GM19452 (cell line): ENCODE data around the gene STK24.

ENCODE experiments used
- ATAC-seq: cut with Tn5 transposase; IDR thresholded peaks from one replicate; pipeline ENCODE4 v1.9.1; 2021; ENCODE audit not compliant: unreplicated experiment

STK24 gene

DNA sequence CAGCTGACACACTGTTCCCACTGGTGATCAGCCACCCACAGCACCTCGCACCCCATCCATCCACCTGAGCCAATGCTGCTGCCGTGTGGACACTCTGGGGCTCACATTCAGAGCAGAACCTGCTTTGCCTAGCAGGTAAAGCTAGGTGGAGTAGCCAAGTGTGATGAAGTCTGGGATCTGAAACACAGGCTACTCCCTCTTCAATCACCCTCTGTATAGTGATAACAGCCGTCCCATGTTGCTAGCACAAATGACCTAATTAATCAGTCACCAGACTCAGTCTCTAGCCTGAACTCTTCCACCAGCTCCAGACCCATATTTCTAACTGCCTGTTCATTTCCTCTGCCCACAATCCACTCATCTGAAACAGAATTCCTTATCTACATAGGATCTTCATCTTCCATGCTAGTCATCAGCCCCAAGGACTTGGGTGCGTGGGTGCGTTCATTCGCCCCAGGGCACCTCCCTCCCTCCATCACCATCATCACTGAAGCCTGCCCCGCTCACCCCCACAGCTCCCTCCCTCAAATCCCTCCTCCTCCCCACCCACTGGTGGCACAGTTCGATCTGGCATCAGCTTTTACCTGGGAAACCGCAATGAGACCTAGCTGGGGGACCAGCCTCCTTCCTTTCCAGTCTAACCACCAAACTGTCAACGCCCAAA, 19.8 kb downstream of the STK24 start:
- no peak for ATAC-seq

DNA sequence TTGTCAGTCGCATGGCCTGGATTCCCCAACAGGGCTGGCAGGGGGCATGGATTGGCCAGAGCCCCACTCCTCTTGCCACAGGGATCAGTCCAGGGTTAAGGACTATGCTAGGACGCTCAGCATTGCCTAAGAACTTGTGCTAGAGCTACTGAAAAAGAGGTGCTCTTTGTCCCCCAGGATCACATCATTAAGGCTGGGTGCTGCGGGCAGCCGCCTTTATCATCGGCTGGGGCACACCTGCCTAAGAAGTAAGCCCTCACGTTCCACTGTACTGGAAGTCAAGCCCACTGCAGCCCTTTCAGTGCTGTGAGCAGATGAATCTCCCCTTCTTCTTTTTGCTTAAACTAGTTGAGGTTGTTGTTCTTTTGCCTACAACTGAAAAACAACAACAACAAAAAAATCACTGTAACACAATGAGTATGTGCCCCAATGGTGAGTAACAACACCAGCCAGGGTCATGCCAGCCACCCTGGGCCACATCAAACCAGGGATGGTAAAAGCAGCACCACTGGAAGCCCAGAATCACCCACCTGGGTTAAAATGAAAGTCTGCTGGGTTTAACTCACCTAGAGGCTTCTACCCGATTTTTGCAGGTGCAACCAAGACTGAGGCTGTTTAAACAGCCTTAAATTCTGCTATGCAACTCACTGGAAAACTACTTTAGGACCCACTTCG, 20.6 kb downstream of the STK24 start:
- no peak for ATAC-seq

DNA sequence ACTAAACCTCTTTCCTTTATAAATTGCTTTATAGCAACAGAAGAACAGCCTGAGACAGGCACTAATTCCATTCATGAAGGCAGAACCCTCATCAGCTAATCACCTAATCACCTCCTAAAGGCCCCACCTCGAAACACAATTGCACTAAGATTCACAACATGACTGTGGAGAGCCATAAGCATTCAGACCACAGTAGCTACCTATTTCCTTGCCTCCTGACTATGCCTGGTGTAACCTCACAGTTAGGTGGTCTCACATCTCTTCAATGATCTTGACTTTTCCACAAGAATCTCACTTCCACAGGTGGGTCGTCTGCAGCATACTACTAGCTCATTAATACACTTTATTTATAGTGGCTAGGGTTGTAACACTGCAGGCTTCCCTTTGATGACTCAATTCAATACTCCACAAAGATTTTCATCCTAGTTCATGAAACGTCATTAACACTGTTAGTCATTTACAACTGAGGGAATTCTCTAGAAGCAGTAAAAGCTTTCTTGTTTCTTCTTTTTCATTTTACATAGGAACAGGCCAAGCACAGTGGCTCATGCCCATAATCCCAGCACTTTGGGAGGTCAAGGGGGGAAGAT, 27.1 kb downstream of the STK24 start:
- ATAC-seq = peak; percentile 82

DNA sequence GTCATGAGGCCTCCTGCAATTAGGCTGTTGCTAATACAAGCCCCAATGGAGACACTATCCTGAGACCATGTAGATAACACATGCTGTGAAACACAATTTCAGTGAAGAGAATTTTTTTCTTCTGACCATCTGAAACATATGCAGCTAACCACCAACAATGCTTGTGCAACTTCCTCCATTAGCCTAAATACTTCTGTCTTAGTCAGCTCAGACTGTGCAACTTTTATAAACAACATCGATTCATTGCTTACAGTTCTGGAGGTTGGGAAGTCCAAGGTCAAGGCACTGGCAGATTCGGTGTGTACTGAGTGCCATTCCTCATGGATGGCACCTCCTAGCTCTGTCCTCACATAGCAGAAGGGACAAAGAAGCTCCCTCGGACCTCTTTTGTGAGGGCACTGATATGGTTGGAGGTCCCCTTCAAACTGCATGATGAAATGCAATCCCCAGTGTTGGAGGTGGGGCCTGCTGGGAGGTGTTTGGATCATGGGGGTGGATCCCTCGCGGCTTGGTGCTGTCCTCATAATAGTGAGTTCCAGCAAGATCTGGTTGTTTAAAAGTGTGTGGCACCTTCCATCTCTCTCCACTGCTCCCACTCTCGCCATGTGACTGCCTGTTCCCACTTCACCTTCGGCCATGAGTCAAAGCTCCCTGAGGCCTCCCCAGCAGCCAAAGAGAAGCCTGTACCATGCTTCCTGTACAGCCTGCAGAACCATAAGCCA, 27.7 kb downstream of the STK24 start:
- ATAC-seq = peak; percentile 8

DNA sequence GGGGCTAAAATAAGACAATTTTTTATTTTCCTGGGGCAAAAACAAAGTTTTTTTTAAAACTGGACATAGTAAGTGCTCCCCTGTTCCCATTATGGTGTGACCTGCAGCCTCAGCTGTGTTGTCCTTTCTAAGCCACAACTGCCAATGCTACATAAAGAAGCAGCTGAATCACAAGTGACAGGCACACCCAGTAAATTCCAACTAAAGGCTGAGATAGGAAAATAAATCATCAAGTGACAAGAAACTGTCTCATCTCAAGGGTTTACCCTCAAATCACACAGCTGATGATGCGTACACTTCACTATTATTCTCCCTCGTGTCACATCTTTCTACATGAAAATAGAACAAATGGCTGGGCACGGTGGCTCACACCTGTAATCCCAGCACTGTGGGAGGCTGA, 28.7 kb downstream of the STK24 start:
- ATAC-seq = no peak

DNA sequence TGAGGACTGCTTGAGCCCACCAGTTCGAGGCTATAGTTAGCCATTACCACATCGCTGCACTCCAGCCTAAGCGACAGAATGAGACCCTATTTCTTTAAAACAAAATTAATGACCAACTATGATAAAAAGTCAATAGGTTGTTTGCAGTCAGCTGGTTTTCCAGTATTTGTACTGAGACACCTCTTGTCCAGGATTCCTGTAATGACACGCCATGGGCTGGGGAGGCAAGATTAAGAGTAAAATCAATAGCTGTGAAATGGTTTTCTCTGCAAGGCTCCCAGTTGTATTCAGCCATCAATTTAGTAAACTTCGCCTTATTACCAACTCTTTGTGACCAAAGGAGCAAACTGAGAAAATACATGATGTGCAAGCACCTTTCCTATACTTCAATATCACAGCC, 29.5 kb downstream of the STK24 start:
- no peak for ATAC-seq

DNA sequence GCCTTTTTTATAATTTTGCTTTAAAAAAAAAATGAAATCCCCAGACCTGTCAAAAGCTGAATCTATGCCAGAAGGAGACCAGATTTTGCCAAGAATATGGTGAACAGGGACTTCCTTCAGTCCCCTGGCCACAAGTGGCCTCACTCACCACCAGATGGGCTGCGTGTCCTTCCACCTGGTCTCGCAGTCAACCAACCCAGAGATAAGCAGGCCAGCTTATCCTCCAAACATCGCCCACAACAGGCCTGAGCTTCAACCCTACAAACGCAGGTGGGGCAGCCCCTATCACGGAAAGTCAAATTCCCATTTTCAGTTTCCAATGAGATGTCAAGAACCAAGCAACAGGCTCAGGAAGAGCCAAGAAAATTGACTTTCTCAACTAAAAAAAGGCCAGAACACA, 30.5 kb downstream of the STK24 start:
- ATAC-seq = no peak

DNA sequence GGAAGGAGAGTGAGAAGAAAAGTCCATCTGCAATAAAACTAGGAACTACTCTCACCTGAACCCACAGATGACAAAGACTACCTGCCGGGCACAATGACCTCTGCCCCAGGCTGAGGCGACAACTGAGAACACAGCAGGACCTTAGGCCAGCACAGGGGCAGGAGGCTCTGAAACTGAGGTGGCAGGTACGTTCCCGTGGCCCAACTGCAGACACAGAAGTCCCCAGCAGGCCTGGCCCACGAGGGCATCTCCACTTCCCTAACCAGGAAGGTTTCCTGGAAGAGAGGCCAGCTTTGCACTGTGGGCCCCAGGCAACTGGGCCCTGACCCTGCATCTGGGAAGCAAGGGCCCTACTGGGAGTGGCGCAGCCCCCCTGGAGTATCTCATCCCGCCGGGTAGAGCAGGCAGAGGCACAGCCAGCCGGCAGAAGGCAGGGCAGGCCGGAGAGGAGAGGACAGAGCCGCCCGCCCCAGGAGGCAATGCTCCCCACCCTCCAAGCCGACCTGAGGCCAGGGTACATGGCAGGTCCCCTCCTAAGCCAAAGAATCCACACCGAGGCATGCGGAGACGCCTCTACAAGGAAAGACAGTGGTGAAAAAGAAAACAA, 32.7 kb downstream of the STK24 start:
- no peak for ATAC-seq

DNA sequence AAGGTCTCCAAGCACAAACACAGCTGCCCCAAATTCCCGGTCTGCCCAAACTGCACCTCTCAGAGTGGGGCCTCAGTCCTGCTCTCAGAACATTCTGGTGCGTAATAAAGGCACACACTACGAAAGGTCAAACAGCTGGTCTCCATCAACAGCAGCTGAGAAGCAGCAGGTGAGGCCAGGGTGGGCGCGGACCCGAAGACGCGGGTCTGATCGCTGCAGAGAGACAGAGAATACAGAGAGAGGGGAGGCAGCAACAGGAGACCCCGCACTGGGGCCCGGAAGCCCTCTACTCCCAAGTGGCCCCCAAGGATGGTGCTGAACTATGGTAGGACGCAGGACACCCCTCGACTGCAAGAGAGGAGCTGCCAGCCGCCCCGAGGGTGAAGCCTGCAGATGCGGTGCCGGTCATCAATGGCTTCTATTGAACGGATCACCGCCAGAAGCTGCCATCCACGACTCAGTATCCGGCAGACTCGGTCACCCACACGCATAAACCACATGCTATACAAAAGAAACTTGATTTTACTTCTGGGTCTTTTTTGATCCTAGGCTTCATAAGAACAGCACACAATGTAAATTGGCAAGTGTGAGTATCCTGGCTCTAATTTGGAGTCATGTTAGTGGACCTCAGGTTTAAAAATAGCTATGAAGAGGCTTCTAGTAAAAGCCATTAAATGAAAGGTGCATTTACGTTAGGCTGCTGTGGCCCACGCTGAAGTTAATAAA, 33.4 kb downstream of the STK24 start:
- ATAC-seq = peak; percentile 3

DNA sequence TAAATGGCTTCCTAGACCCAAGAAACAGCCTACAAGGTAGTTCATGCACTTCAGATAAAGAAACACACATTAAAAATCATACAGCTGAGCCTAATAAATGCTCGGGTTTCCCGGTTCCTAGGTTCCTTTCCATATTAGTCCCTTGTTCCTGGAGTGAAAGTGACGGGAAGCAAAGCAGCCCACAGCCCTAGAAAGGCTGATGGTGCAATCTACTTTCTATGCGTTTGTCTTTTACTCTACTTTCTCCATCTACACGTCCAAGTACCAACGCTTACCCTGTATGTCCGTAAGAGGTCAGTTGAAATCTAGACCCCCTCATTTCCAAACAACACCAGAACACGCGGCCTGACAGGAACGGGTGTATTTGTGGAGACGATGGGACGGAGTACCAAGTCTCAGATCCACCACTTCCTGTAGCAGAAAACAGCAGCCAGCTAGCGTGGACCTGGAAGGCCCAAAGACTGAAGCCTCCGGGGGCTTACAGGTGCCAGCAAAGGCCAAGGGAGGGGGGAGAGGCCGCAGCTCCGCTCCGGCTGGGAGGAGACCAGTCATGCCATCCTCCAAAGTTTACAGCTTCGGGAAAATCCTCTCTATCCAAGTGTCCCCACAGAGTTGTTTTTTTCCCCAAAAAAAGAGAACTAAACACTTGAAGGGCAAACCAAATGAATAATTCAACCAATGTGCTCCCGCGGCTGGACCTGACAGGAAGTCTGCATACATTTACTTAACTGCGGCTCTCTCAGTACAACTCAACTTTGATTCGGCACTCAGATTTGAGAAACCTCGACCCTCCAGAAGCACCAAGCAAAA, 34.1 kb downstream of the STK24 start:
- ATAC-seq = peak; percentile 46

DNA sequence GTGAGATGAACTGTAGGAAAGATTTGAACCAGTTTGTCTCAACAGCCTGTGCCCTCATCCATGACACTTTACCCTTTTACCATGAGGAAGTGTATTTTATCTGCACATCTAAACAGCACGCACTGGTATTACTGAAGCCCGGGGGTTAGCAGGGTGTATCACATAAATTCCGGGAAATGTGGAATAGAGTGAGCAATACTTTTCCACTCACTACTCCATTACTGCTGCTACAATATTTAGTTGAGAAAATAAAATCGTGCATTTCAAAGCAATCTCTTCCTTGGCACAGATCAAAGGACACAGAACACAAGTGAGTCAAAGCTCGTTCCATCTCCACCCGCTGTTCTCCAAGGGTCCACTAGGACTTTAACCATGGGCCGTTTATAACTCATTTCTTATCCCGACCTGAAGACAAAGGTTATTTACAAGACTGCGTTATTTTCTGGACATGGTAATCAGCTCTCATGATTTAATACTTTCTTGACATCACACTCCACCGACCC, 35.2 kb downstream of the STK24 start:
- ATAC-seq = no peak

DNA sequence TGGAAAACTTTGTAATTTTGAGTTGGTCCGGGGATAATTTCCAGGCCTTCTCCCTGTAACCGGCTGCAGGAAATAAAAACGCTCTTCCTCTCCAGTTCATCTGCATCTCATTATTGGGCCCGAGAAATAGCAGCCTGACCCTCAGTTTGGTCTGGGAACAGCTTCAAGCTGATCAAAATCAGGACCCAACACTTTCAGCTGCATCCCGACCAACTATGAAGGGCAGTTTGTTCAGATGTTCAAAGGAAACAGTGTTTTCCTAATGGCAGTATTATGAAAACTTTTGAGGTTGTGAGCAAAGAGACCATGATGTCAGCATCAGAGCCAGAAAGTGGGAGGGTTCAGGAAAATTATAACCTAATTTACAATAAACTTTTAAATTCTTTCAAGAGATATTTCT, 35.7 kb downstream of the STK24 start:
- ATAC-seq = no peak

DNA sequence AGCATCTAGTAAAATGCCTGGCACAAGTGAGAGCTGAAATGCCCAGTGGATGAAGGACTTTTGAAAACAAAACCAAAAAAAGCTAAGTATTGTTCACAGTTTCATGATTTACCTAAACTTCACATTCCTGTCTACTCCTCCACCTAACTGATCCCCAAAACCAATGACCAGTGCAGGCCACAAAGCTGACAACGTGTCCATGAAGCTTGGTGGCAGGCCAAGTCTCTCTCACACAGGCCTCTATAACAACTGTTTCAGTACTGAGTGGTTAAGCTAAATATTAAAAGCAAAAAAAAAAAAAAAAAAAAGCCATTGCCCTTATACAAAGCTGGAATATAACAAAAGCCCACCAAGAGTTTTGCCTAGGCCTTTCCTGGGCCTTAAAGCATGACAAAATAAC, 36.4 kb downstream of the STK24 start:
- no peak for ATAC-seq

DNA sequence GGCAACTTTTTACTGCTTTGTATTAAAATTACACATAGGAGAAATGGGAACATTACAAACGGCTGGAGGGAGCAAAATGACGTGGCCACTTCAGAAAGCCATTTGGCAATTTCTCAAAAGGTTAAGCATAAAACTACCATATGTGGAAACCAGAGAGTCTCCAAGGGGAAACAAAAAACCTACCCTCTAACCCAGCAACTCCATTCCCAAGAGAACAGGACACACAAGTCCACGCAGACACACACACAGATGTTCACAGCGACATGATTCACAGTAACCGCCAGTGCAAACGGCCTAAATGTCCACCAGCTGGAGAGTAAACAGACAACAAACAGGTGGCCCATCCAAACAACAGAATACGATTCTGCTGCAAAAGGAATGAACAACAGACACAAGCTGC, 37.2 kb downstream of the STK24 start:
- no peak for ATAC-seq

DNA sequence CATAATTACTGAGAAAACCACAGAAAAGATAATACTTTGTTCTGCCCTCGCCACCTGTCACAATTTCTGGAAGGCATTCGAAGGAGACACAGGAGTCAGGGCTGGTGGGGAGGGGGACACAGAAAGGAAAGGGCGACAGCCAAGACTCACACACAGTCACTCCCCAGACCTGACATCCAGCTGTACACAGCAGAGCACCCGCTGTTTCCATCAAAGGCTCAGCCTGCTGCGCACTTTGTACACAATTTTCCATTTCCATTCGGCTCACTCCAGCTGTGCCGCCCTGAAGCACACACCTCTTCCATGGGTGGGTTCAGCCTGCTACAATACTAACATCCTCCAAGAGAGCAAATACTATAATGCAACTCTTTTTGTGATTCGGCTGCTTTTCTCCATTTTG, 38.0 kb downstream of the STK24 start:
- ATAC-seq = no peak

DNA sequence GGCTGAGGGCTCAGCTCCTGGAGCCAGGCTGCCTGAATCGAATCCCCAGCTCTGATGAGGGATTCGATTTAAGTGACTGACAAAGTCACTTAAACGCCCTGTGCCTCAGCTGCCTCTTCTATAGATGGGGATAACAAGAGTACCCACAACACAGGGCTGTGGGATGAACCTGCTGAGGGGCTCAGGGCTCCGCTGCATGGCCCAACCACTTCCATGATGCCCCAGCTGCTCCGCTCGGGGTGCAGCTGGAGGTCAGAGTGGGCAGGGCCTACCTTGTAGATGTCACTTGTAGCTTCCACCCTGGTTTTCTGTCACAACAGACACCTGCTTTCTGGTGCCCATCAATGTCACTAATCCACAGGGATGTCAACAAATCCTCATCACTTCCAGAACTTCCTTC, 39.2 kb downstream of the STK24 start:
- ATAC-seq = no peak

DNA sequence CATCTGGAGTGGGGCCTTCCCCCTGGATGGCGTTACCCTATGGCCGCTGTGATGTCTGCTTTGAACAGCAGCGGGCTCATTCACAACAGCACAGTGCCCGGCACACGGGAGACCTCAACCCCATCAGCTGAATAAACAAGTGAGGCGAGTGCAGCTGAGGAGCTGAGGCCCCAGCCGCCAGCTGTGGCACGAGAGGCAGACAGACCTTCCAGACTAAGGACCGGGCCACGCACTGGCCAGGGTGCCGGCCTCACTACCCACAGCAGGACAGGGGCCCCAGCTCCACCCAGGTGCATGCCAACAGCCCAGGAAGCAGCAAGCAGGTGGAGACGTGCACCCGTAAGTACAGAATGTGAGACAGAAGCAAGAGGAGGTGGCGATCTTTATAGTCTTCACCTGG, 39.6 kb downstream of the STK24 start:
- ATAC-seq = no peak

DNA sequence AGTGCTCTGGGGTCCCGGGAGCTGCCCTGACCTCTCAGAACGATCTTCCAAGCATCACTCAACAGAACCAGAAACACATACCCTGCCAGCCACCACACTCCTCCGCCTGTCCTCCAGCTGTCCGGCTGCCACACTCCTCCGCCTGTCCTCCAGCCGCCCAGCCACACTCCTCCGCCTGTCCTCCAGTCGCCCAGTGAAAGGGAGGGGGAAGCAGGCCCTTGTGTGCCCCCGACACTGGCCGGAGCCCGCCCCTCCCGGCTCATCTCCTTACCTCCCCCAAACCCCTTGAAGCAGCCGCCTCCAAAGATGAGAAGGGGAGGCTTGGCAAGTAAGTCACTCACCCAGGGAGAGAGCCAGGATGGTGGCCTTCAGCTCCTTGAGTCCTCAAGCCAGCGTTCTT, 40.2 kb downstream of the STK24 start:
- ATAC-seq = no peak

DNA sequence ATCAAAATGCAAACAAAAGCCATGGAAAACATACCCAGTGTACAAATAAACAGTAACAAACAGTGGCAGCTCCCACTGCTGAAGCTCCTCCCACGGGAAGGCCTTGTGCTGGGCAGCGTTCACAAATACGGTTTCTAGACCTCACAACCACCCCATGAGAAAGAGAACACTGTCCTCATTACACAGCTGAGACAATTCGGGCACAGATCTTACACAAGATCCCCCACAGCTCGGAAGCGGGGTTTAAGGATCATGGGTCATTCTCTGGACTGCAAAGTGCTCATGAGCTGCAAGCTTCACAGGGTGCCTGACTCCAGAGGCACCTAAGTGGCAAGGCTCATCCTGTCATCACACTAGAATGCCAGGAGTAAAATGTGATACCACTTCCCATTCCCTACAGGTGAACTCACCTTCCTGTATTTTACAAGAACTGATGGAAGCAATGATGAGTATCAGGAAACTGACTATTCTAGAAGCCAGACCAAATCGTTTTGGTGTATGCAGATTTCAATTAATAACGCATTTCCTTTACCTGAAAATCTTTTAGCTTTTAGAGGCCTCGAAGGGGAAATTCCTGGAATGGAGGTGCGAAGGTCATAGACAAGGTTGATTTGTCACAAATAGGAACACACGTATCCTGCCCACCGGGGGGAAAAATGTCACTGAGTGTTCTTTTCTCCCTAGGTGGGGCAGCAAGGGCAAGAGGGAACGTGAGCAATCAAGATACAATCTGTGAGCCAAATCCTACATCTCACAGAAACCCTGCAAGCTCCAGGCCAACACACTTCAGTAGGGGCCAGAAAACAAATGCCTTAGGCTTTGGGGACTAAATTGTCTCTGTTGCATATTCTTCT, 41.2 kb downstream of the STK24 start:
- no peak for ATAC-seq
